ENCODE measurements around the gene TP53I11.

Gene TP53I11

DNA sequence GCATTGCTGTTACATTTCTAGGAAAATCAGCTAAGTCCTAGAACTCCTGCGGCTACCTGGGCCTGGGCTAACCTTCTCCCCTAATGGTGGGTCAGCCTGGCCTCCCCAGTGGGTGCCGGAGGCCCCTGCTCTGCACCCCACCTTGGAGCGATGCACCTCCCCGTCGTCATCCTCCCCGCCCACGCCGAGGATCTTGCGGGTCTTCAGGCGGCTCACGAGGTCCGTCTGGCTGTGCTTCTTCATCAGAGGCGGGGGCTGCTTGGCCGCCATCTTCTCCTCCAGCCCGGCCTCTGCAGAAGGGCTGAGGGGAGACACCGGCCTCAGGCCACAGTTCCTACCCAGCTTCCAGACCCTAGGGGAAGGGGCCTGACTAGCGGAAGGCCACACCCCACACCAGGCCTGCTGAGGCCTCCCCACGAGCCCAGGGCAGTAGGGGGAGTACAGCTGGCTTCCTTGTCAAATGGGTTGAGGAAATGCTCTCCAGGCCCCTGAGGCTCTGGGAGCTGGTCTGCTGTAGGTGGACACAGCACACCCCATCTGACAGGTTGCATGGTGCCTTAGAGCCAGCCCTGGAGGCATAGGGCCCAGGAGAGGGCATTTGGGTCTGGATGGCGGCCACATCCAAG is 12.5 kb downstream of the TP53I11 start:
- no peak for DNase-seq

DNA sequence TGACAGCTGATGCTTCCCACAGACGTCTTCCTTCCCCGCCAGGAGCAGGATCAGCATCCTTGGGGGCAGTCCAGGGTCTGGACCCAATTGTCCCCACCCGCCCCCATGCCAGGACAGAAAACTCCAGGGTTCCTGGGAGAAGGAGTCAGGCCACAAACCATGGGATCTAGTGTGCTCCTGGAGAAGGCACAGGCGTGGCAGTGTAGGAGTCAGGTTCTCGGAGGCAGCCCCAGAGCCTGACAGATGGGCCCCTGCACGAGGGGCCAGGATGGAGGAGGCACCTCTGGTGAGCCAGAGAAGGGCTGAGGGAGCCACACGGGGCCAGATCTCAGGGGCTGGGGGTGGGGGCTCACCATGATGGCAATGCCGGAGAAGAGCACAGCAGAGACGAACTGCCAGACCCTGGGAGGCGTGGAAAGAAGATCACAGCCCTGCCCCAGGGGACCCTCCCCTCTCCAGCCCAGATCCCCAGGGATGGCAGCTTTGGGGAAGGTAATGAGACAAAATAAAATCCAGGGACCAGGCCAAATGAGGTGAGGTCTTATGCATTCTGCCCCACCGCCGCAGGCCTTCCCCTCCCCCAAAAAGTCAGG is 13.6 kb downstream of the TP53I11 start:
- no peak for DNase-seq

DNA sequence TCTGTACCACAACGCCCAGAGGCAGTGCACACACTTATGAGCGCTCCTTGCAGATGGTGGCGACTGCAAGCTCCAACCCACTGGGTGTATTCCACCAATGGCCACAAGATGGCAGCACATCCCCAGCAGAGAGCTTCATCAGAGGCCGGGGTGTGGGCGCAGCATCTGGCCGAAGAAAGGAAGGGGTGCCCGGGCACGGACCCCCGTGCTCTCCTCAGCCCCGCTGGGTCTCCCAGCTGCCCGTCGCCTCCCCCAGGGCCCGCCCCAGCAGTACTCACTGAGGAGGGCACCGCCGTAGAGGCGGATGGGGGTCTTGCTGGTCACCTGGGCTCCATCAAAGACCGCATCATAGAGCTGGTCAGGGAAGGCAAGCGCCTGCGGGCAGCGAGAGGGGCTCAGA is 14.2 kb downstream of the TP53I11 start:
- peak; percentile 86 for DNase-seq

DNA sequence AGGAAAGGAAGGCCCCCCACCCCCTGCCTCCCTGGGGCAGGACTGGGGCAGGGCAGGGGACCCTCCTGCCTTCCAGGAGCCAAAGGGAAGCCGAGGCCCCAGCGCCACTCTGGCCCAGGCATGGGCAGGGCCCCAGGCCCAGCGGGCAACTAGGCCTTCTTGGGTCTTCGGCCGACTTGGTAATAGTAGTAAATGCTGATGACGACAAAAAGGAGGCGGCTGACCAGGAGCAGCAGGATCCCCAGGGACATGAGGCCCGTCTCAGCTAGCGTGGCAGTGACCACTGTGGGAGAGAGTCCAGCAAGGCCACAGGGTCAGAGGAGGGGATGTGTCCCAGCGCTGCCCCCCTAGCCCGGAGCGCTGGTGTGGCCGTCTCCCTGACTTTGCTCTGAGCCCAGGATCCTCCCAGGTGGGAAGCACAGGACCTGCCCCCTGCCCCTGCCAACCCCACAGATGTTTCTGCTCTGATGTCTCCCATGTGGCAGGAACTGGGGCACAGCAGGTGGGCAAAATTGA is 15.9 kb downstream of the TP53I11 start:
- DNase-seq = no peak

DNA sequence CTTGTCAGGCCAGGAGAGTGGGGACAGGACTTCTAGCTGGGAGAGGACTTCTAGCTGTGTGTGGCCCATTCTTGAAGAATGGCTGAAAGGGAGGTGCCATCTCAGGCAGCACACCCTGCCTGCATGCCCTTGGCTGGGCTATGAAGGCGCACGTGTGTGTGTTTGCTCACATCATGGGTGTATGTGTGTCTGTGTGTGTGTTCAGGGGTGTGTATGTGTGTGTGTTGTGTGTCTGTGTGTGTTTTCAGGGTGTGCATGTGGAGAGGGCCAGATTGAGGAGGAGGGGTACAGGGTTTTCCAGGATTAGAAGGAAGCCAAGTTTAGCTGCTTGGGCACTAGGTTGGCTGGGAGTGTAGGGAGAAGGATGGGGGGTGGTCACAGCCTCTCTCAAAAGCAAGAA is 16.6 kb downstream of the TP53I11 start:
- DNase-seq = no peak

DNA sequence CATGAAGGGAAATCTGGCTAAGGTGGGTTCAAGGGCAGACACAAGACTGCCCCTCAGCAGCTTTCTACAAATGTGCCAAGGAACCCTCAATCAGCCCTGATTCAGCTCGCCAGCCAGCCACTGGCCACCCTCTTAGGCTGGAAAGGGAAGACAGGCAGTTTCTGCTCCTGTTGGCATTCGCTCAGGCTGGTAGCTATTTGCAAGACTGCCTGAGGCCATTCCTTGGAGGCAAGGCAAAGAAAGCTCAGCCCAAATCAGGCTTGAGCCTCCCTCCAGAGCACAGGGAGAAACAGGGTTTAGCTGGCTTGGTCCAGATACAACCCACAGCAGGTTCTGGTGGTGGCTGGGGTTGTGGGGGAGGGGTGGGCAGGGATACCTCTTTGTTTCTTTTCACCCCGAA is 19.2 kb downstream of the TP53I11 start:
- no peak for DNase-seq

DNA sequence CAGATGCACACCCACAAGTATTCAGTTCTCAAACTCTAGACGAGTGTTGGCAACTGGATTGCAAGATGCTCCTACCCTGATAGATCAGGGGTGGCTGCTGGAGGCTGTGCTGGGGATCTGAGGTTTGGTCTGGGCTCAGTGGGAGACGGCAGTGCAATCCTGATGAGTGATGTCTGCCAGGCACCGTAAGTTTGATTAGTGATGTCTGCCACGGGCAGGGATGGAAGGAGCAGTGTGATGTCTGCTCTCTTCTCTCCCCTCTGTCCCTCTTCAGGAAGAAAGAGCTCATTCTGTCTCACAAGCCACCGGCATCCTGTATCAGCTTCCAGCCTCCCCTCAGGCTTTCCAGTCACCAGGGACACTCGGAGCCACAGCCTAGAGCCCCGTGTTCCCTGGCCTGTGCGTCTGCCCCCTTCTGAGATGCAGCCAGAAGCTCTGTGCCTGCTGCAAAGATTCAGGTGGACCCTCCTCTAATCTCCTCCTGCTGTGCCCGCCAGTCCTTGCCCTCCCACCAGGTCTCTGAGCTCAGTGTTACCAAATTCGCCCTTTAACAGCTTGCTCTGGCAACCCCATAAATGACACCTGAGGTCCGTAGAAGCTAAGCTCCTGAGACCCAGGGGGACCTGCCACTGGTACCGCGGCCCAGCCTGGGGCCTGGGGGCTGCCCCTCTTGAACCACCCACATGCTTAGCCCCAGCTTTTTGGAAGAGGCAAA is 19.9 kb downstream of the TP53I11 start:
- DNase-seq = no peak

DNA sequence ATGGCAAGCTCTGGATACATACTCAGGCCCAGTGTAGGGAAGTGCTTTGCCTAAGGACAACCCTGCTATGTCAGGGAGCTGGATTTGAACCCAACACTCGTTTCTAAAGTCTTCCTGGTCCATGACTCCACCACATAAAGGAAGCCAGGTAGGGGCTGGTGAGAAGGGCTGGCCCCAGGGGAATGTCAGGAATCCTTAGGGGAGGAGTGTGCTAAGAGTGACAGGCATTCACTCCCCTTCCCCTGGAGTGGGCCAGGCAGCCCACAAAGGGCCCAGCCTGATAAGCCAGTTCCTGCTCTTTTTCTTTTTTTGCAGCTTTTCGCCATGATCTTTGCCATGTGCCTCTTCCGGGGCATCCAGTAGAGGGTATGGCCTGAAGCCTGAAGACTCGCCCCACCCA is 21.9 kb downstream of the TP53I11 start:
- no peak for DNase-seq

DNA sequence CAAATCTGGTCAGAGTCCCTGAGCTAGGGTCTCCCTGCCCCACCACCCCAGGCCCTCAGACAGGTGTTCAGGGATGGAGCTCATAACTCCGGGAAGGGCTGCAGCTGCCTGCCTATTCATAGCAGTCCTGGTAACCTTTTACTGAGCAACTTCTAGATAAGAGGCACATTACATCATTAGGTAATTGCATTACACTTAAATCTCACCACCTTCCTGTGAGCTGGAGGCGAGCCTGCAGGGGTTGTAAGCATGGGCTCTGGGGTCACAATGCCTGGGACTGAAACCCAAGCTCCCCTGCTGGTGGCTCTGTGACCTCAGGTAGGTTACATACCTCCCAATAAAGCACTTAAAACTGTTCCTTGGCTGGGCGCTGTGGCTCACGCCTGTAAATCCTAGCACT is 22.5 kb downstream of the TP53I11 start:
- DNase-seq = no peak

DNA sequence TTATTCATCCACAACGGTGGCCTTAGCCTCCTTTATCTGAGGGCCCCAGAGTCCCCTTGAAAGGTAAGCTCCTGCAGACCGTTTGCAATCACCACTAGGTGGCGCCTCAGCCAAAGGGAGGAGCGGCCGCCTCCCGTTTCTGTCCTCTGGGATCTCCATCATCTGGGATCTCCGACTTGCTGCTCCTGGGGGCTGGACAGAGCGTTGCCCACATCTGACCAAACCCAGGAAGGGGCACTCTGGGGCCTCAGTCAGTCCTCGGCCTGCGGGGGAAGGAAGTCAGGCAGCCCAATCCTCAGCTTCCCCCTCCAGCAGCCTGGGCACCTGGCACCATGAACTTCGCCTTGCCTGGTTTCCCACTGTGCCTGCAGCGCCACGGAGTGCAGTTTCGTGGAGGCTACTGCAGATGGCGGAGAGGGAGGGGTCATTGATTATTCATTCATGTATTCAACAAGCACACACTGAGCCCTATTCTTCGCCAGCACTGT is 23.5 kb downstream of the TP53I11 start:
- DNase-seq = peak; percentile 58

DNA sequence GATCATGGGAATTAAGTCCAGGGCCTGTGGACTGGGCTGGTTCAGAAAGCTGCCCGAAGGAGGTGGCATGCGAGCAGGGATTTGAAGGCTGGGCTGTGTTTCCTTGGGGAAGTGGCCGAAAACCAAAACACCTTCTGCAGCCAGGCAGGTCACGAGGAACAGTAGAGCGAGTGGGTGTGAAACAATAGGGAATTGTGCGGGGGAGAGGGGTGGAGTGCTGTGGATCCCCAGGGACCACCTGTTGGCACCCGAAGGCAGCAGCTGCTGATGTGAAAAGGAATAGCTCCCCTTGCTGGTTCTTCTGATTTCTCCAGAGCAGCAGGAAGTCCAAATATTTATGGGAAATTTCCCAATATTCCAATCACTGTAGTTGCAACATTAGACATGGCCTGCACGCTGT is 24.6 kb downstream of the TP53I11 start:
- no peak for DNase-seq

DNA sequence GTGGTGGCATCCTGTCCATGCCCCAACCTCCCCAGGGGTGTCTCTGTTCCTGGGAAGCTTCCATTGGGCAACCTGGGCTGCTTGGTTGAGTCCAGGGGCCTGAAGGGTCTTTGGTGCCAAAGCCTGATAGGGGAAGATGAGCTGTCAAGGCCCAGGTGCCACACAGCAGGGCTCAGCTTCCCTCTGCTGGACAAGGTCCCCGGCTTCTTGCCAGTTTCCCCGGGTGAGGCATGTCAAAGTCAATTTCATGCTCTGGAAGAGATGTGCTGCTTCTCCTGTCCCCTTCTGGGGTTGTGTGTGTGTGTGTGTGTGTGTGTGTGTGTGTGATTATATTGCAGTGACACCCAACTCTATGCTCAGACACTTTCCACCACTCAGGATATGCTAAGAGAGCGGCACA is 26.9 kb downstream of the TP53I11 start:
- DNase-seq = no peak

DNA sequence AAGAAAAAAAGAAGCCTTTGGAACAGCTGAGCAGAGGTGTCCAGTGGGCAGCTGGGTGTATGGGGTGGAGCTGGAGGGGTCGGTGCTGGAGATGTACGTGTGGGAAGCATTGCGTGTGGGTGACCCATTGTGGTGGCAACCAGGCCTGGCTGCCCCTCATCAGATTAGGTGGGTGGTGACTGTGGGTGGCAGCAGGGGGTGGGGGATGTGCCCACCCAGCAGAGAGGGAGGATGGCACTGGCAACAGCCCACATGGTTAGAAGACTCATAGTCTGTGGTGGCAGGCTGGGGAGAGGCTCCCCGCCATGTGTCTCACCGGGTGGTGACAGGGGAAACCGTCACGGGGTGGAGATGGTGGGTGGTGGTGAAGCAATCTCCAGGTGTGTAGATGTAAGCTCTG is 27.6 kb downstream of the TP53I11 start:
- no peak for DNase-seq

DNA sequence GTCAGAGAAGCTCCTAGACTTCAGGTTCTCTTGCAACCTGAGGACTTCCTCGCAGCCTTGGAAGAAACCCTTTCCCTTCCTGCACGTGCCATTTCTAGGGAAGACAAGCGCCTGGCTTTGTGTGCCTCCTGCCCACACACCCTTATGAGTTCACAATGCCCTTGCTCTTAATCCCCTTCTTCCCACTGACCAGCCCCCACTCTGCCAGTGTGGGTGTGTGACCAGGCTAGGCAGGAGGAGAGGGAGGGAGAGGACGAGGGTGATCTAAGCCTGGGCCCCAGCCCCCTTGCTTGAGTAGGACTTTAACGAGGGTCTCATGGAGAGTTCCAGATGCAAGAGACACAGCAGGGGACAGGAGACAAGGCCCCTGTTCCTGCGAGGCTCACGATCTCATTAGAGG is 30.2 kb downstream of the TP53I11 start:
- no peak for DNase-seq

DNA sequence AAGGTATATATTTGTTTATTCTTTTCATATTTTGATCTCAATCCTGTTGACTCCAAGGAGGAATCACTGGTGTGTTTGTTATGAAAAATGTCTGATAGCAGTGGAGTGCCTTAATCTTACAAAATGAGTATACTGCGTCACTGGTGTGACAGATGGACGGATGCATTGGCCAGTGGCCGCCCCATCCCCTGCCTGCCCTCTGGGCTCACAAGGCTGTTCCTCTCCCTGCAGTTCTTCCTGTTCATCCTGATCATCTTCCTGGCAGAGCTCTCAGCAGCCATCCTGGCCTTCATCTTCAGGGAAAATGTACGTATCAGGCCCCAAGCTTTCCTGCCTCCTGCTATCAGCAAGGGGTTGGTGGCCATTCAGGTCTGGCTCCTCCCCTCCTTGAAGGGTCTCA is 32.9 kb downstream of the TP53I11 start:
- DNase-seq = no peak

DNA sequence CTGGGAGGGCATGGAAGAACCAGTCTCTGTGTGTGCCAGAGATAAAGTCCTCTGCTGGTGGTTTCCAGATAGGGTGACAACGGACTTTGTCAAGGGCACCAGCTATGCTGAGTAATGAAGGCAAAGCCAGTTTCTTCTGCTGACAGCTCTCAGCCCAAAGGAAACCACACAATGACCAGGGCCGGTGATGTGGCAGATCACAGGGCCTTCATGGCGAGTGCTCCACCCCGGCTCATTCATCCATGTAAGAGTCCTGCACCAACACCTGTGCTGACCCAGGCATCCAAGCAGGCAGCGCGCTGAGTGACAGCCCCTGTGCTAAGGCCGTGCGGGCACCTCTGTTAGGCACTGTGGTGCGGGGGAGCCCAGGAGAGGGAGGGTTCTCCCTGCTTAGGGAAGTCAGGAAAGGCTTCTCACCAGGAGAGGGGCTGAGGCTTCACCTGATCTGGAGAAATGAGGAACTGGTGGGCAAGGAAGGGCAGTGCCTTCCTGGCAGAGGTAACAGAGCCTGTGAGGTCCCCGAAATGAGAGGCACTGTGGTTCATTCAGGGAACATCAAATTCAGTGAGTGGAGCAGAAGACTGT is 33.8 kb downstream of the TP53I11 start:
- no peak for DNase-seq

DNA sequence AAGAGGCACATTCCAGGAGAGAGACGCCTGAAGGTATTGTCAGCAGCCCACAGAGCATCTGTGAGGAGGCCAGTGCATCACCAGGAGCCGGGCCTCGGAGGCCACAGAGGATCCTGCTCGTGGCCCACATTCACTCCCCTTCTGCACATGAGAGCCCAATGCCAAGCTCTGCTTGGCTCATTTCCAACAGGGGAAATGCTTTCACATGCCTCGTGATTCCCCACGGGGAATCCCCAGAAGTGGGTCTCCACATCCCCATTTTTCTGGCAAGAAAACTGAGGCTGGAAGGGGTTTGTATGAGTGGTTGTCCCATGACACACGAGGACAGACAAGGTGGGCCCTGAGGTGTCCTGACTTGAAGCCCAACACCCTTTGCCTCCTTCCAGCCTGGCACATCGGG is 34.4 kb downstream of the TP53I11 start:
- no peak for DNase-seq

DNA sequence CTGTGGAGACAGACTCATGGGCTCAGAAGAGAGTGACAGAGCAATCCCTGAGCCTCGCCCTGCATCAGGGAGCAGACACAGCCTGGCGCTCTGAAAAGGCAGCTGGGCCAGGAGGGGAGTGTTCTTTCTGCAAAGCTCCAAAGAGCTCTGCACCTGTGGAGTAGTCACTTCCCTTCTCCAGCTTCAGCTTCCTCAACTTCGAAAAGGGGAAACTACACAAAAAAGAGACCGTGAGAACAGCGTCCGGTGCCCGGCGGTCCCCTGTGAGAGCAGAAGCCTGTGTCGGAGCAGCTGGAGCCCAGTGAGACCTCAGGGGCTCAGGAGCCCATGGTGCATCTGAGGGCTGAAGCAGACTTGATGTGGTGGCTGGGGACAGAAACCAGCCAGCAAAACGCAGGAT is 35.1 kb downstream of the TP53I11 start:
- no peak for DNase-seq

DNA sequence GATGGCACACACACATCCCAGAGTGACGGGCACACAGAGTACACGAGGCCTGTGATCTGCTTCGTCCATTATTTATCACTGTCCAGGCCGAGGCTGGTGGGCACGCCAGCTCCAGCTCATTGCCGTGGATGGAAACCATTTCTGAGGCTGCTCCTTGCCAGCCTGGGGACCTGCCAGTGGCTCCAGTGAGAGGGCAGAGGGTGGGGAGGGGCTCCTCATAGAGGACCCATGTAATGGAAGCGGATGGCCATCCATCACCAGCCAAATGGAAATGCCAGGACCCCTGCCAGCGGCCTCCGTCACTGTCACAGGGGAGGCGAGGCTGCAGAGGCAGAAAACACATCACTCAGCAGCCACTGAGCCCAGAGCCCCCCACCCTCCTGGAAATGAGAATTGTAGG is 35.7 kb downstream of the TP53I11 start:
- DNase-seq = no peak

DNA sequence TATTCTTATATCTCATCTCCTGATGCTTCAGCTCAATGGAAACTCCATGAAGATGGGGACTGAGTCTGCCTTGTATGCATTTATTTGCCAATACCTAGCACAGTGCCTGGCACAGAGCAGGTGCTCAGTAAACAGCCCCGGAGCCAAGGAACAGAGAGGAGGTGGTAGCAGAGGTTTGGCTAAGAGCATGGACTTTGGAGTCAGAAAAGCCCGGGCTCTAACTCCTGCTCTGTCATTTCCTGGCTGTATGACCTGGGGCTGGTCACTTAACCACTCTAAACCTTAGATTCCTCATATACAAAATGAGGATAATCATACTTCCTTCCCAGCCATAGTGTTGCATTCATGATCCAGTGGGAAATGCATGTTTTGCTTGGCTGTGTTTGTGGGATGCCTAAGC is 36.6 kb downstream of the TP53I11 start:
- DNase-seq = no peak

DNA sequence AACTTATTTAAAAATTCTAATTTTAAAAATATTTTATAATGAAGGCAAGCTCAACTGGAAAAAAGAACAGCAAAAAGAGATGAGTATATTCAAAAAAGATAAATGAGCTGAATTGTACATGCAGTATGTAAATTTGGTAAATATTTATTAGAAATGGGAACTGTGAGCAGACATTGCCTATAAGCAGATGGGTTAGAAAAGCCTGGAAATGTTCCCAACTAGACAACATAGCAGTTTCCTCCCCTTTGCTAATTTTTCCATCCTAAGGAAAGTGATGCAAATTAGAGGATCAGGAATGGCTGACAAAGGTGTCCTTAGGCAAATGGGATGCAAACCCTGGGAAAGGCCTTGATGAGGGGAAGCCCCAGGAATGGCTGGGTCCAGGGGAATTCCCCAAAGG is 37.2 kb downstream of the TP53I11 start:
- DNase-seq = no peak

DNA sequence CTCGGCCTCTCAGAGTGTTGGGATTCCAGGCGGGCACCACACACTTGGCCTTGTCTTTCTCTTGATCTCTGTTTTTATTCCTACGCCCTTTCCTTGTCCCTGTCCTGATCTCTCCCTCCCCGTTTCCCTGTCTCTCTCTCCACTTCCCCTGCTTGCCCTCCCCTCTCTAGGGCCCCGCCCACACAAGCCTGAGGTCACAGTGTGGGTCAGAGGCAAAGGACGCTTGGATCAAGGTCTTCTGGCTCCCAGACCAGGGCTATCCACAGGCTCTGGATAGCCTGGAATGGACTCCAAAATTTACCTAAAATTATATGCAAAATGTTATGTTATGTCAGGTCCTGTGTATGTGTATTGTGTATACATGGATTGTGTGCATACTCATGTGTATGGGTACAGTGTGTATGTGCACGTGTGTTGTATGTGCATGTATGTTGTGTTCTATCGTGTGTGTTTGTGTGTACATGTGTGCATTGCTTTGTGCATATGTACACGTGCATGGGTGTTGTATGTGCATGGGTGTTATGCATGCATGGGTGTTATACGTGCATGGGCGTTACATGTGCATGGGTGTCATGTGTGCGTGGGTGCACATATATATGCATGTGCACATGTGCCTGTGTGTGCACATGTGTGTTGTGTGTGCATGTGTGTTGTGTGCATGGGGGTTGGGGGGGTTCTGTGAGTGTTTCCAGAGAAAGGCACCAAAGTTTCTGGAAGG is 38.3 kb downstream of the TP53I11 start:
- no peak for DNase-seq

Measured in activated T-cell treated with anti-CD3 and anti-CD28 coated beads, Interleukin-2, amount 50 U/mL, for 1 hour (primary cell).